ENCODE measurements around the gene COPS3. TPM values are rescaled to one million over a fixed set of nuclear protein-coding genes. Genes with fewer than 3 reads are reported as not detected.

The COPS3 gene
- total RNA-seq, 2 donors from 2014 or later = 85.4 to 130 TPM

GRCh38 chr17:17227608-17228520 lies 53.2 kb downstream of the COPS3 start:
- no peak for DNase-seq (ENCODE audit: low spot score)
- H3K36me3 Mint-ChIP-seq = peaks cover 11% of the 10 kb centered on the region
- ATAC-seq = no peak
- H3K4me3 Mint-ChIP-seq = no peak overlapping the region
- peaks cover 0 to 10% of the 10 kb centered on the region in 2 donors for H3K4me1 Mint-ChIP-seq (ENCODE audit: low read depth in 2 of 2)
- H3K27ac Mint-ChIP-seq = no peak overlapping the region
- H3K27me3 Mint-ChIP-seq = no peaks in the 10 kb centered on the region
- H3K9me3 Mint-ChIP-seq = no peaks in the 10 kb centered on the region

GRCh38 chr17:17226451-17227265 lies 54.4 kb downstream of the COPS3 start:
- ATAC-seq = no peak
- Mint-ChIP-seq H3K27ac (no peak overlapping the region), H3K27me3 (no peaks in the 10 kb centered on the region), H3K9me3 (no peaks in the 10 kb centered on the region), H3K4me3 (no peak overlapping the region), H3K4me1 (ENCODE audit: low read depth in 2 of 2) (peaks cover 0 to 8% of the 10 kb centered on the region in 2 donors), H3K36me3 (peaks cover 11% of the 10 kb centered on the region)
- no peak for DNase-seq (ENCODE audit: low spot score)

GRCh38 chr17:17225901-17226300 lies 55.1 kb downstream of the COPS3 start:
- Mint-ChIP-seq H3K4me1 (ENCODE audit: low read depth in 2 of 2) (peaks cover 0 to 6% of the 10 kb centered on the region in 2 donors), H3K27ac (no peak overlapping the region), H3K36me3 (peaks cover 11% of the 10 kb centered on the region), H3K4me3 (no peak overlapping the region), H3K9me3 (no peaks in the 10 kb centered on the region), H3K27me3 (no peaks in the 10 kb centered on the region)
- DNase-seq (ENCODE audit: low spot score) = no peak
- no peak for ATAC-seq

GRCh38 chr17:17224137-17224536 lies 56.9 kb downstream of the COPS3 start:
- ATAC-seq = no peak
- no peaks in the 10 kb centered on the region for H3K9me3 Mint-ChIP-seq
- H3K4me3 Mint-ChIP-seq = no peak overlapping the region
- peaks cover 7% of the 10 kb centered on the region for H3K36me3 Mint-ChIP-seq
- H3K4me1 Mint-ChIP-seq (ENCODE audit: low read depth in 2 of 2) = peaks cover 0 to 3% of the 10 kb centered on the region in 2 donors
- no peaks in the 10 kb centered on the region for H3K27me3 Mint-ChIP-seq
- H3K27ac Mint-ChIP-seq = no peak overlapping the region
- no peak for DNase-seq (ENCODE audit: low spot score)

DNA sequence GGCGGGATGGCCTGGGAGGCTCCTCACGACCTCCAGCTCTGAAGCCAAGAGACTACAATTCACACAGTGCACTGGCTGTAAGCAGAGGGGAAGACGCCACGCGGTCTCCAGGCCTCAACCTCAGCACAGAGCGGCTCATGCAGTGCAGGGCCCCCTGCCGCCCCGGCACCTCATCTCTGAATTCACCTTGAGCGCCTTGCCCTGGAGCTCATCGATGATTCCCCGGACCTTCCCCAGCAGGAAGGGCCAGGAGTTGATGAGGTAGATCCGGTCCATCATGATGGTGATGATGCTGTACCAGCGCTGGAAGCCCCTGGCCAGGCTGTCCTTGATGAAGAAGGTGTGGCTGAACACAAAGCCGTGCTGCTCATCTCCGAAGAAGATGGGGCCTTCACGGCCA lies 57.3 kb downstream of the COPS3 start:
- H3K4me1 Mint-ChIP-seq (ENCODE audit: low read depth in 2 of 2) = peaks cover 0 to 3% of the 10 kb centered on the region in 2 donors
- ATAC-seq = no peak
- H3K27ac Mint-ChIP-seq = no peak overlapping the region
- no peak for DNase-seq (ENCODE audit: low spot score)
- H3K27me3 Mint-ChIP-seq = no peaks in the 10 kb centered on the region
- H3K4me3 Mint-ChIP-seq = no peak overlapping the region
- H3K36me3 Mint-ChIP-seq = peaks cover 6% of the 10 kb centered on the region
- H3K9me3 Mint-ChIP-seq = no peaks in the 10 kb centered on the region

- Mint-ChIP-seq H3K27me3 (no peaks in the 10 kb centered on the region), H3K4me3 (no peak overlapping the region), H3K36me3 (peaks cover 16% of the 10 kb centered on the region), H3K27ac (no peak overlapping the region), H3K4me1 (ENCODE audit: low read depth in 2 of 2) (peaks cover 0 to 3% of the 10 kb centered on the region in 2 donors), H3K9me3 (no peaks in the 10 kb centered on the region)
- DNase-seq (ENCODE audit: low spot score) = no peak
- no peak for ATAC-seq
Measured at GRCh38 chr17:17221329-17221728, 59.7 kb downstream of the COPS3 start.

GRCh38 chr17:17220529-17220928 lies 60.5 kb downstream of the COPS3 start:
- Mint-ChIP-seq H3K4me3 (no peak overlapping the region), H3K9me3 (no peaks in the 10 kb centered on the region), H3K27ac (no peak overlapping the region), H3K27me3 (no peaks in the 10 kb centered on the region), H3K36me3 (peaks cover 16% of the 10 kb centered on the region), H3K4me1 (ENCODE audit: low read depth in 2 of 2) (peaks cover 0 to 3% of the 10 kb centered on the region in 2 donors)
- DNase-seq (ENCODE audit: low spot score) = no peak
- no peak for ATAC-seq

DNA sequence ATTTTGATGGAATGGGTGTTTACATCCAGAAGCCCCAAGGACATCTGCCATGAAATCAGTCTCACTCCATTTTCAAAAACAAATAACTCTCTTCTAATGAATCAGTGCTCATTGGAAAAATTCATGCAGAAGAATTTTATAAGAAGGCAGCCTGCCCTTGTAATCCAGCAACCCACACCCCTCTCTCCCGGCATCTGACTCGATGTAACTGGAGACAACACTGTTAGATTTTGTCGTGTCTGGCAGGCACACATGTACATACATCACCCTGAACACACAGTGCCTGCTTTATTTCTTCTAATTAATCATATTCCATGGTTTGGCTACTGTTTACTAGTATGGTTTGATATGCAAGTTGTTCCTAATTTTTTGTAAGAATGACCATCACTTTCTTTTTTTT lies 63.1 kb downstream of the COPS3 start:
- H3K27me3 Mint-ChIP-seq = no peaks in the 10 kb centered on the region
- DNase-seq (ENCODE audit: low spot score) (no peak), ATAC-seq (no peak)
- no peak overlapping the region for H3K27ac Mint-ChIP-seq
- H3K9me3 Mint-ChIP-seq = no peaks in the 10 kb centered on the region
- H3K36me3 Mint-ChIP-seq = peaks cover 11% of the 10 kb centered on the region
- no peak overlapping the region for H3K4me3 Mint-ChIP-seq
- no peaks in the 10 kb centered on the region for H3K4me1 Mint-ChIP-seq (ENCODE audit: low read depth in 2 of 2)

DNA sequence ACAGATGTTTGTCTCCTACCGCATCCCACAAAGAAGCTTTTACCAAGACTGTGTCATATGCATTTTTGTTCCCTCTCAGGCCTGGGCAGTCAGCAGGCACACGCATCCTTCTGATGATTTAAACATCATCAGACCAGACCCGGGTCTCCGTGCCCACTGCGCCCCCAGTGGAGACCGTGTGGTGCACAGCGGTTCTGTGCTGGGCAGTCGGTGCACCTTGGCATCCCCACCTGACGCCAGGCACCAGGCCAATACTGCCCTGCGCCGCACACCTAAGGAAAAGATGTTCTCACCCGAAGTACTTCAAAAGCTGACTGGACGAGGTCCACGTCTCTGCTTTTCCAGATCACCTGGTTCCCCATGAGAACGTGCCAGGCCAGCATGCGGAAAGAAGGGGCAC lies 64.3 kb downstream of the COPS3 start:
- H3K4me3 Mint-ChIP-seq = no peak overlapping the region
- no peak overlapping the region for H3K27ac Mint-ChIP-seq
- no peaks in the 10 kb centered on the region for H3K9me3 Mint-ChIP-seq
- peaks cover 11% of the 10 kb centered on the region for H3K36me3 Mint-ChIP-seq
- no peaks in the 10 kb centered on the region for H3K4me1 Mint-ChIP-seq (ENCODE audit: low read depth in 2 of 2)
- DNase-seq (ENCODE audit: low spot score) = no peak
- no peaks in the 10 kb centered on the region for H3K27me3 Mint-ChIP-seq
- ATAC-seq = peak in 1 of 2 donors; percentile 21

- peak in 1 of 2 donors; percentile 48 for ATAC-seq
- Mint-ChIP-seq H3K4me1 (ENCODE audit: low read depth in 2 of 2) (no peaks in the 10 kb centered on the region), H3K4me3 (no peak overlapping the region), H3K36me3 (peaks cover 11% of the 10 kb centered on the region), H3K27me3 (no peaks in the 10 kb centered on the region), H3K9me3 (no peaks in the 10 kb centered on the region), H3K27ac (no peak overlapping the region)
- DNase-seq (ENCODE audit: low spot score) = no peak
Measured at GRCh38 chr17:17216236-17216635, 64.8 kb downstream of the COPS3 start.

DNA sequence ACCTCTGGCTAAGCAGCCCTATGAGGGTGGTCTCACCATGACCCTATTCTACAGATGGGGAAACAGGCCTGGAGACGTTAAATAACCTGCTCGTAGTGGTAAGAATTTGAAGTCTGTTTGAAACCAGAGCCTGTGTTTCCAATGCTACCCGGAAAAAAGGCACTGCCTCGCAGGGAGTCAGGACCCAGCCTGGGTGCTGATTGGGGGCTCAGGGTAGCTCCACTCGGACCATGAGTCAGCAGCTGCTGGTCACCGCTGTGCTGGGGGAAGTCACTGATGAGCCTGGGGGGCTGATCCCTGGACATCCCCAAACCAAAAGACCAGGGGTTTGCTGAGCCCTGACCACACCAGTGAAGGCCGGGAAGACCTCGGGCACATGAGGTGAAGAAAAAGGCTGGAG lies 65.5 kb downstream of the COPS3 start:
- peaks cover 11% of the 10 kb centered on the region for H3K36me3 Mint-ChIP-seq
- no peak for ATAC-seq
- DNase-seq (ENCODE audit: low spot score) = no peak
- H3K27me3 Mint-ChIP-seq = no peaks in the 10 kb centered on the region
- H3K4me3 Mint-ChIP-seq = no peak overlapping the region
- no peaks in the 10 kb centered on the region for H3K4me1 Mint-ChIP-seq (ENCODE audit: low read depth in 2 of 2)
- H3K9me3 Mint-ChIP-seq = no peaks in the 10 kb centered on the region
- H3K27ac Mint-ChIP-seq = no peak overlapping the region

DNA sequence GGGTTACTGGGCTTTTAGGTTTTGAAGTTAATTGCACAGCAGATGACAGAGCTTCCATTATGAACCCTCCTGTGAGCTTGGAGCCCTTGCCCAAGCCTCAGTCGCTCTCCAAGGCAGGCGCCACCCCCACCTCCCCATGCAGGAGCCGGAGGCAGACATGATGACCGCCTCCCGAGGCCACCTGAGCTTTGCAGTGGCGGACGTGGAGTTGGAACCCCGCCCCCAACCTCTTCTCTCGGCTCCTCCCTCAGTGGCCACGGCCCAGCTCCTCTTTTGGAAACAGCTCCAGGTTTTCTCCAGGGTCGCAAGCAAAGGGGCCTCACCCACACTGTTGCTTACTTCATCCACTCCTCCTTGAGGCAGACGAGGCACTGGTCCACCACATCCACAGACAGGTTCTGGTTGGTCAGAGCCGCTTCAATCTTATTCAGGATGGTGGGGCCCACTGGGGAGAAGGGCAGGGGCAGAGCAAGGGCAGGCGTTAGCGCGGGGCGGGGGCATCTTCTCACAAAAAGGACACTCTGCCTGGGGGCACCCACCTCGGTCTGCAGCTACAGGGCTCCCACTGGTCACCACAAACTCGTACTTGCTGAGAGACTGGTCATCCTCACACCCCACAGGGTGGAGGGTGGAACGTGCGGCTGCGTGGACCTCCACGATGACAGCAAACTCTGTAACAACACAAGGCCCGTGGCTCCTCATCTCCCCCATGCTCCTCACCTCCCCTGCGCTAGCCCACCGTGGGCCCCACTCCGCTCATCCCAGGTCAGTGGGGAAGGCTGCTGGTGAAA lies 66.2 kb downstream of the COPS3 start:
- Mint-ChIP-seq H3K9me3 (no peaks in the 10 kb centered on the region), H3K27ac (no peak overlapping the region), H3K36me3 (peaks cover 11% of the 10 kb centered on the region), H3K4me1 (ENCODE audit: low read depth in 2 of 2) (no peaks in the 10 kb centered on the region), H3K4me3 (no peak overlapping the region), H3K27me3 (no peaks in the 10 kb centered on the region)
- DNase-seq (ENCODE audit: low spot score) (no peak), ATAC-seq (no peak)

- Mint-ChIP-seq H3K36me3 (peaks cover 11% of the 10 kb centered on the region), H3K4me3 (no peak overlapping the region)
Measured at GRCh38 chr17:17213775-17214174, 67.3 kb downstream of the COPS3 start.

More at GRCh38 chr17:17213775-17214174, 67.3 kb downstream of the COPS3 start:
- no peak overlapping the region for H3K27ac Mint-ChIP-seq
- H3K27me3 Mint-ChIP-seq = no peaks in the 10 kb centered on the region
- no peaks in the 10 kb centered on the region for H3K4me1 Mint-ChIP-seq (ENCODE audit: low read depth in 2 of 2)
- H3K9me3 Mint-ChIP-seq = no peaks in the 10 kb centered on the region
- ATAC-seq (no peak), DNase-seq (ENCODE audit: low spot score) (no peak)

Measured in natural killer cell treated with Interleukin-12 subunit alpha and Interleukin-12 subunit beta and Interleukin-15 and Interleukin-18, amount 100 ng/mL, for 72 hours (primary cell).